Colonic mucosa (tissue), 4 donors: ENCODE data around the gene PPM1N. TPM values are rescaled to one million over a fixed set of nuclear protein-coding genes. Genes with fewer than 3 reads are reported as not detected.

Experiments used
- DNase-seq: peaks from one replicate; pipeline ENCODE4 v3.0.0-alpha.2; 2020
- H3K27ac ChIP-seq: fragments of 200-600 bp; one replicate; pipeline ENCODE4 v1.8.0; 2021
- H3K27me3 ChIP-seq: fragments of 200-600 bp; one replicate; pipeline ENCODE4 v1.8.0; 2021
- H3K36me3 ChIP-seq: fragments of 200-600 bp; one replicate; pipeline ENCODE4 v1.8.0; 2021
- H3K4me1 ChIP-seq: fragments of 200-600 bp; one replicate; pipeline ENCODE4 v1.8.0; 2021; ENCODE audit warnings: mild to moderate bottlenecking
- H3K4me3 ChIP-seq: fragments of 200-600 bp; one replicate; pipeline ENCODE4 v1.8.0; 2021
- H3K9ac ChIP-seq, 2 donors: one replicate each; pipeline ENCODE4 v1.7.0; 2013; ENCODE audit warnings: control low read depth in 2 of 2, low read depth in 2 of 2, low read length in 2 of 2
- H3K9me3 ChIP-seq: fragments of 200-600 bp; one replicate; pipeline ENCODE4 v1.8.0; 2021
- intact Hi-C: fragments of 100-400 bp; cut with DNase I; formaldehyde crosslinking; loops from one replicate; pipeline ENCODE4 v1.14.1; 2022
- total RNA-seq, 2 donors: library from RNA; stranded (reverse); fragmentation: NEBNext Ultra II Directional in 1 of 2; extraction: Animal tissue kit (Norgen Biotek cat#: 25700) in 1 of 2; gene quantifications; one replicate each; pipeline ENCODE4 v1.2.1, GENCODE V29; 2021
- TF ChIP-seq, protein P1 (sequence below): fragments of 200-600 bp; IDR thresholded peaks from one replicate; pipeline ENCODE4 v1.8.0; 2022; ENCODE audit warnings: antibody characterized with exemption, mild to moderate bottlenecking
- donor health status: healthy.
- donor health status: DM: no; HTN: no; CAD: no.
- donor health status: DM: no; HTN: no; CAD: no.

PPM1N gene
- total RNA-seq, 2 donors from 2014 or later: 0.67 to 1.7 TPM

DNA sequence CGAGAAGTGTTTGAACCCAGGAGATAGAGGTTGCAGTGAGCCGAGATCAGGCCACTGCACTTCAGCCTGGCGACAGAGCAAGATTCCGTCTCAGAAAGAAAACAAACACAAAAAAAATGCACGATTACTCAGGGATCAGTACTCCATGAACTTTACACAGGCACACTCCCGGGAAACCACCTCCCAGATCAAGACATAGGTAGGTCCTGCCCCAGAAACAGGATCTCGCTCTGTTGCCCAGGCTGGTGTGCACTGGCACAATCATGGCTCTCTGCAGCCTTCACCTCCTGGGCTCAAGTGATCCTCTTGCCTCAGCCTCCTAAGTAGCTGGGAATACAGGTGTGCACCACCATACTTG lies 20.2 kb downstream of the PPM1N start:
- Histone ChIP-seq H3K27me3 (no peaks in the 10 kb centered on the region), H3K9ac (no peak overlapping the region), H3K4me1 (peaks cover 33% of the 10 kb centered on the region), H3K4me3 (no peak overlapping the region), H3K36me3 (peaks cover 6% of the 10 kb centered on the region), H3K9me3 (no peaks in the 10 kb centered on the region), H3K27ac (peak overlapping the region; percentile 55)
- no peak for DNase-seq
- intact Hi-C loops: no loop called here
- TF ChIP-seq, protein P1, sequence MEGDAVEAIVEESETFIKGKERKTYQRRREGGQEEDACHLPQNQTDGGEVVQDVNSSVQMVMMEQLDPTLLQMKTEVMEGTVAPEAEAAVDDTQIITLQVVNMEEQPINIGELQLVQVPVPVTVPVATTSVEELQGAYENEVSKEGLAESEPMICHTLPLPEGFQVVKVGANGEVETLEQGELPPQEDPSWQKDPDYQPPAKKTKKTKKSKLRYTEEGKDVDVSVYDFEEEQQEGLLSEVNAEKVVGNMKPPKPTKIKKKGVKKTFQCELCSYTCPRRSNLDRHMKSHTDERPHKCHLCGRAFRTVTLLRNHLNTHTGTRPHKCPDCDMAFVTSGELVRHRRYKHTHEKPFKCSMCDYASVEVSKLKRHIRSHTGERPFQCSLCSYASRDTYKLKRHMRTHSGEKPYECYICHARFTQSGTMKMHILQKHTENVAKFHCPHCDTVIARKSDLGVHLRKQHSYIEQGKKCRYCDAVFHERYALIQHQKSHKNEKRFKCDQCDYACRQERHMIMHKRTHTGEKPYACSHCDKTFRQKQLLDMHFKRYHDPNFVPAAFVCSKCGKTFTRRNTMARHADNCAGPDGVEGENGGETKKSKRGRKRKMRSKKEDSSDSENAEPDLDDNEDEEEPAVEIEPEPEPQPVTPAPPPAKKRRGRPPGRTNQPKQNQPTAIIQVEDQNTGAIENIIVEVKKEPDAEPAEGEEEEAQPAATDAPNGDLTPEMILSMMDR: no peak

DNA sequence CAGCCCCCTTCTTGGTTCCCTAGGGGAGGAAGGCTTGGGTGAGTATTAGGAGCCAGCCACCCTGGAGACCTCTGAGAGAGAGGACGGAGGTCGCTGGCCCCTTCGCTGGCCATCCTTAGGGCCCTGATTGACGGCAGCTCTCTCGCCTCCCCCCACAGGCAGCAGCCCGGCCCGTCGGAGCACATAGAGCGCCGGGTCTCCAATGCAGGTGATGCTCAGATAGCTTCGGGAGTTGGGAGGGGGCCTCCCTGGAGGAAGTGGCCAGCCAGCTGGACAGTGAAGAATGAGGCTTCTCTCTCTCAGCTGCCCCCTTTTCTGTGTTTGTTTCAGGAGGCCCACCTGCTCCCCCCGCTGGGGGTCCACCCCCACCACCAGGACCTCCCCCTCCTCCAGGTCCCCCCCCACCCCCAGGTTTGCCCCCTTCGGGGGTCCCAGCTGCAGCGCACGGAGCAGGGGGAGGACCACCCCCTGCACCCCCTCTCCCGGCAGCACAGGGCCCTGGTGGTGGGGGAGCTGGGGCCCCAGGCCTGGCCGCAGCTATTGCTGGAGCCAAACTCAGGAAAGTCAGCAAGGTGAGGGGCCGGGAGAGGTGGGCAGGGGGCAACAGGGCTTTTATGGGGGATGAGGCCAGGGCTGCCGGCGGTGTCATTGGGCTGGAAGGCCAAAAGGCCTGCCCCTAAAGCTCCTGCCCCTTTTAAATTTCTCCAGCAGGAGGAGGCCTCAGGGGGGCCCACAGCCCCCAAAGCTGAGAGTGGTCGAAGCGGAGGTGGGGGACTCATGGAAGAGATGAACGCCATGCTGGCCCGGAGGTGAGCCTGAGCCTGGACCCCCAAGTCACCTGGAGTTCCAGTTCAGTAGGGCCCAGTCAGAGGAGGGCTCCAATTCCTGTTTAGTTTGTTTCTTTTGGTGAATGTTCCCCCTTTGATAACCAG lies 24.0 kb downstream of the PPM1N start:
- no peaks in the 10 kb centered on the region for H3K9me3 ChIP-seq
- peaks cover 4% of the 10 kb centered on the region for H3K4me1 ChIP-seq
- TF ChIP-seq, protein P1: no peak
- H3K27me3 ChIP-seq: no peaks in the 10 kb centered on the region
- H3K27ac ChIP-seq: peak overlapping the region; percentile 65
- intact Hi-C loops: loop anchor here (5.0 to 10.0 kb wide), 2 partner anchors 35 to 123 kb away; no protein-coding TSS in a partner anchor
- no peak for DNase-seq
- H3K9ac ChIP-seq: peak overlapping the region in 1 of 2 donors; percentile 74
- peaks cover 20% of the 10 kb centered on the region for H3K36me3 ChIP-seq
- no peak overlapping the region for H3K4me3 ChIP-seq

DNA sequence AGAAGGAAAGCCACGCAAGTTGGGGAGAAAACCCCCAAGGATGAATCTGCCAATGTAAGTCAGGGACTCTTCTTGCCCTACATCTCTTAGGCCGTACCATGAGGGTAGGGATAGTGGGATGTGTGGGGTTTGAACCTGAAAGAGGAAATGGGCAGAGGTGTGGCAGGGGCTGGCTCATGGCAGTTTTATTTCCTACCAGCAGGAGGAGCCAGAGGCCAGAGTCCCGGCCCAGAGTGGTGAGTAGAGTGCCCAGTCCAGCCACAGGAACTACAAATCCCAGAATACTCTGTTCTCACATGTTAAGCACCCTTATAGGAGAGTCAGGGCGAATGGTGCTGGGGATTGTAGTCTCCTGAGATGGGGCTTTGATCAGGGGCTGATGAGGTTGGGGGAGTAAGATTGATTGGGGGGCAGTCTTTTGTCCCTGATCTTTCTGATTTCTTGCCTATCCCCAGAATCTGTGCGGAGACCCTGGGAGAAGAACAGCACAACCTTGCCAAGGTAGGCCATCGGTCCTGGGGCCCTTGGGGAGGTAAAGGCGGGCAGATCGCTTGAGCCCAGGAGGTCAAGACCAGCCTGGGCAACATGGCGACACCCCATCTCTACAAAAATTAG lies 25.5 kb downstream of the PPM1N start:
- peak overlapping the region in 1 of 2 donors; percentile 32 for H3K9ac ChIP-seq
- no peak overlapping the region for H3K27ac ChIP-seq
- H3K36me3 ChIP-seq: peaks cover 14% of the 10 kb centered on the region
- no peak overlapping the region for H3K4me3 ChIP-seq
- H3K9me3 ChIP-seq: no peaks in the 10 kb centered on the region
- TF ChIP-seq, protein P1: peak; percentile 86
- DNase-seq: peak; percentile 81
- no peaks in the 10 kb centered on the region for H3K27me3 ChIP-seq
- H3K4me1 ChIP-seq: peaks cover 4% of the 10 kb centered on the region
- intact Hi-C loops: loop anchor here (5.0 to 10.0 kb wide), 2 partner anchors 34 to 121 kb away; no protein-coding TSS in a partner anchor

DNA sequence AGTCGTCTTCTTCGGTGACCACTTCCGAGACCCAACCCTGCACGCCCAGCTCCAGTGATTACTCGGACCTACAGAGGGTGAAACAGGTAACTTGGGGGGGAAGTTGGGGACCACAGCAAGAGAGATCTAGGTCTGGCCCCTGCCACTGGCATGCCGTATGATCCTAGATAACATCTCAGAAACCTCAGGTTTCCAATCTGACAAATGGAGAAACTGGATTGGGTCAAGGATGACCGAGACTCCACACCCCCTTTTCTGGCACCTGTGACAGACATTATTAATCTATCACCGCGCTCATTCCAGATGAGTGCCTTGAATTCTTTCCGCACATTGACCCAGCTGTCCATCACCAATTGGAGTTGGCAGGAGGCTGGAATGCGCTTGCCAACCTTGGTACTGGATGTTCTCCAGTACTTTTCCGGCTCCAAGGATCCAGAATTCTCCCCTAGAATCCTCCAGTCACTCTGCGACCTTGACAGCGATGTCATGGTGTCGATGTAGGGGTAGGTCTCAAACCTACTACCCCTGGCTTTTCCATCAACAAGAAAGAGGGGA lies 26.4 kb downstream of the PPM1N start:
- intact Hi-C loops: loop anchor here (5.0 to 10.0 kb wide), 3 partner anchors 33 to 120 kb away; no protein-coding TSS in a partner anchor

DNA sequence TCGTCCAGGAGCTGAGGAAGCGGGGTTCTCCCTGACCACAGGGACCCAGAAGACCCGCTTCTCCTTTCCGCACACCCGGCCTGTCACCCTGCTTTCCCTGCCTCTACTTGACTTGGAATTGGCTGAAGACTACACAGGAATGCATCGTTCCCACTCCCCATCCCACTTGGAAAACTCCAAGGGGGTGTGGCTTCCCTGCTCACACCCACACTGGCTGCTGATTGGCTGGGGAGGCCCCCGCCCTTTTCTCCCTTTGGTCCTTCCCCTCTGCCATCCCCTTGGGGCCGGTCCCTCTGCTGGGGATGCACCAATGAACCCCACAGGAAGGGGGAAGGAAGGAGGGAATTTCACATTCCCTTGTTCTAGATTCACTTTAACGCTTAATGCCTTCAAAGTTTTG lies 27.9 kb downstream of the PPM1N start:
- no peak overlapping the region for H3K9ac ChIP-seq
- no peaks in the 10 kb centered on the region for H3K9me3 ChIP-seq
- H3K4me1 ChIP-seq: peaks cover 4% of the 10 kb centered on the region
- DNase-seq: peak; percentile 73
- no peak overlapping the region for H3K27ac ChIP-seq
- no peaks in the 10 kb centered on the region for H3K27me3 ChIP-seq
- intact Hi-C loops: loop anchor here (5.0 to 10.0 kb wide), 2 partner anchors 41 to 119 kb away; no protein-coding TSS in a partner anchor
- TF ChIP-seq, protein P1: no peak
- H3K4me3 ChIP-seq: no peak overlapping the region
- peaks cover 14% of the 10 kb centered on the region for H3K36me3 ChIP-seq

More for the DNA sequence above, 26.4 kb downstream of the PPM1N start:
- H3K9me3 ChIP-seq: no peaks in the 10 kb centered on the region
- no peaks in the 10 kb centered on the region for H3K27me3 ChIP-seq
- no peak overlapping the region for H3K9ac ChIP-seq
- TF ChIP-seq, protein P1: no peak
- no peak for DNase-seq
- peaks cover 4% of the 10 kb centered on the region for H3K4me1 ChIP-seq
- H3K27ac ChIP-seq: no peak overlapping the region
- H3K4me3 ChIP-seq: no peak overlapping the region
- peaks cover 14% of the 10 kb centered on the region for H3K36me3 ChIP-seq
